CD4-positive, alpha-beta T cell (primary cell): ENCODE measurements around the gene KRI1. TPM values are rescaled to one million over a fixed set of nuclear protein-coding genes. Genes with fewer than 3 reads are reported as not detected.
"Not testable (repeated sequence)": the region's sequence is repeated elsewhere in the genome, so short reads cannot be mapped to it uniquely, and the experiment has no call there.

Experiments
- ATAC-seq: fragments of 200-7000 bp; cut with Tn5 transposase; one replicate; pipeline ENCODE4 v1.10.0; 2022; ENCODE audit warnings: mild to moderate bottlenecking; ENCODE audit not compliant: poor library complexity
- CTCF ChIA-PET: fragments of 350-600 bp; sonication (Branson Sonifier 250); formaldehyde crosslinking; loops from one replicate; lab custom pipeline; 2021; ENCODE audit warnings: antibody characterized with exemption, inconsistent platforms; lab: Charles Lee
- POLR2A ChIA-PET: fragments of 350-600 bp; sonication (Branson Sonifier 250); formaldehyde crosslinking; loops from one replicate; lab custom pipeline; 2021; ENCODE audit warnings: antibody characterized with exemption, inconsistent platforms; lab: Charles Lee
- DNase-seq, 14 experiments: peaks; one replicate each; pipeline ENCODE4 v3.0.0-alpha.2; 2013 to 2020; ENCODE audit warnings: mixed read lengths in 2 of 14
- H3K27ac ChIP-seq, 2 donors: one replicate each; pipeline versions ENCODE4 v1.5.1 to v1.7.0; 2013; ENCODE audit warnings: low read length in 2 of 2, low read depth in 1 of 2, mild to moderate bottlenecking in 1 of 2
- H3K27me3 ChIP-seq, 2 experiments: 1 replicate in 1 of 2; 2 replicates in 1 of 2; pipeline versions ENCODE4 v1.6.1 to v1.7.0; 2013; ENCODE audit warnings: low read length in 2 of 2, control low read depth in 1 of 2, mild to moderate bottlenecking in 1 of 2, moderate library complexity in 1 of 2; ENCODE audit not compliant: insufficient read depth in 2 of 2, control insufficient read depth in 1 of 2
- H3K36me3 ChIP-seq: one replicate; pipeline ENCODE4 v1.6.1; 2013; ENCODE audit warnings: low read length, control low read depth; ENCODE audit not compliant: insufficient read depth
- H3K4me1 ChIP-seq: one replicate; pipeline ENCODE4 v1.6.1; 2013; ENCODE audit warnings: low read length, control low read depth; ENCODE audit not compliant: insufficient read depth
- H3K4me3 ChIP-seq: one replicate; pipeline ENCODE4 v1.5.1; 2013; ENCODE audit warnings: mild to moderate bottlenecking, low read length, moderate library complexity
- H3K9me3 ChIP-seq, 2 experiments: 1 replicate in 1 of 2; 2 replicates in 1 of 2; pipeline versions ENCODE4 v1.6.1 to v1.7.0; 2013; ENCODE audit warnings: low read length in 2 of 2, mild to moderate bottlenecking in 2 of 2, control low read depth in 1 of 2, moderate library complexity in 1 of 2; ENCODE audit not compliant: control insufficient read depth in 1 of 2, insufficient read depth in 1 of 2
- H3K27ac Mint-ChIP-seq: one replicate; pipeline ENCODE4 v1.8.0; 2020; ENCODE audit warnings: mixed read lengths
- H3K27me3 Mint-ChIP-seq: one replicate; pipeline ENCODE4 v1.8.0; 2021; ENCODE audit warnings: mixed read lengths
- H3K36me3 Mint-ChIP-seq: one replicate; pipeline ENCODE4 v1.8.0; 2021; ENCODE audit warnings: low read depth, mixed read lengths
- H3K4me1 Mint-ChIP-seq: one replicate; pipeline ENCODE4 v1.8.0; 2021; ENCODE audit warnings: low read depth, mixed read lengths
- H3K4me3 Mint-ChIP-seq: one replicate; pipeline ENCODE4 v1.8.0; 2020; ENCODE audit warnings: mild to moderate bottlenecking, mixed read lengths
- H3K9me3 Mint-ChIP-seq: one replicate; pipeline ENCODE4 v1.8.0; 2020; ENCODE audit warnings: mixed read lengths
- intact Hi-C, 2 experiments: fragments of 100-400 bp; cut with DNase I in 1 of 2; cut with micrococcal nuclease in 1 of 2; formaldehyde crosslinking; loops; one replicate each; pipeline versions ENCODE4 v1.15.1 to v1.9.0; 2023 to 2025; cut with DNase I, micrococcal nuclease
- total RNA-seq, 174 experiments: library from RNA in 2 of 174; stranded (reverse) in 2 of 174; gene quantifications; one replicate each; pipeline ENCODE4 v1.2.3 and lab custom pipeline; 2021 to 2026
- TF ChIP-seq, protein P1 (sequence below): fragments of 200-600 bp; IDR thresholded peaks from one replicate; pipeline ENCODE4 v1.8.0; 2022; ENCODE audit warnings: antibody characterized with exemption, mild to moderate bottlenecking

Gene KRI1
- total RNA-seq, 2 experiments from 2014 or later: 36.8 to 39.6 TPM

DNA sequence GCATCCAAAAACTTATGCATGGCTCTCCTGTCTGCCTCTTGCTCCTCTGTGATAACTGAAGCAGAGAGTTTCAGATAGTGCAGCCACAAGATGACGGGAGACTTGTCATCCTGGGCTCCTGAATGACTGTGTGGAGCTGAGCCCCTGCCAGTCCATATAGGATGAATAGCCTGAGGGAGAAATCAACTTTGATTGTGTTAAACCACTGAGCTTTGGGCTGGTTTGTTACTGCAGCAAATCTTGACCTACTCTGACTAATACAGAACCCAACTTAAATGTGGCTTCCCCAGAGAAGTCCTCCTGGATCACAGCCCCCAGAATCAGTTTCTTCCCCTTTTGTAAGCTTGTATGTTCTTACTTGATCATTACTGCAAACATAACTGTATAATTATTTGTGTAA, 33.4 kb downstream of the KRI1 start:
- no peaks in the 10 kb centered on the region for H3K9me3 Mint-ChIP-seq
- no peaks in the 10 kb centered on the region for H3K36me3 Mint-ChIP-seq

DNA sequence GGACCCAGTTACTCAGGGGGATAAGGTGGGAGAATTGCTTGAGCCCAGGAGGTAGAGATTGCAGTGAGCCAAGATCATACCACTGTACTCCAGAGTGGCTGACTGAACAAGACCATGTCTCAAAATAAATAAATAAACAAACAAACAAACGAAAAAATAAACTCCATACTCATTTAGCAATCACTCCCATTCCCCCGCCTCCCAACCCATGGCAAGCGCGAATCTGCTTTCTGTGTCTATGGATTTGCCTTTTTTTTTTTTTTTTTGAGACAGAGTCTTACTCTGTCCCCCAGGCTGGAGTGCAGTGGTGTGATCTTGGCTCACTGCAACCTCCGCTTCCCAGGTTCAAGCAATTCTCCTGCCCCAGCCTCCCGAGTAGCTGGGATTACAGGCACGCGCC, 38.9 kb downstream of the KRI1 start:
- ATAC-seq, H3K27me3 ChIP-seq, H3K9me3 Mint-ChIP-seq, intact Hi-C loops, H3K27ac ChIP-seq, H3K4me1 ChIP-seq, H3K4me3 Mint-ChIP-seq, H3K4me1 Mint-ChIP-seq, H3K4me3 ChIP-seq, DNase-seq, CTCF ChIA-PET, POLR2A ChIA-PET, H3K27ac Mint-ChIP-seq, H3K36me3 ChIP-seq, H3K27me3 Mint-ChIP-seq, H3K9me3 ChIP-seq, H3K36me3 Mint-ChIP-seq: not testable (repeated sequence)

More for the DNA sequence above, 33.4 kb downstream of the KRI1 start:
- Mint-ChIP-seq H3K27me3 (peaks cover 12% of the 10 kb centered on the region), H3K4me1 (no peaks in the 10 kb centered on the region), H3K27ac (no peak overlapping the region), H3K4me3 (no peak overlapping the region)
- H3K4me3 ChIP-seq: no peak overlapping the region
- TF ChIP-seq, protein P1, sequence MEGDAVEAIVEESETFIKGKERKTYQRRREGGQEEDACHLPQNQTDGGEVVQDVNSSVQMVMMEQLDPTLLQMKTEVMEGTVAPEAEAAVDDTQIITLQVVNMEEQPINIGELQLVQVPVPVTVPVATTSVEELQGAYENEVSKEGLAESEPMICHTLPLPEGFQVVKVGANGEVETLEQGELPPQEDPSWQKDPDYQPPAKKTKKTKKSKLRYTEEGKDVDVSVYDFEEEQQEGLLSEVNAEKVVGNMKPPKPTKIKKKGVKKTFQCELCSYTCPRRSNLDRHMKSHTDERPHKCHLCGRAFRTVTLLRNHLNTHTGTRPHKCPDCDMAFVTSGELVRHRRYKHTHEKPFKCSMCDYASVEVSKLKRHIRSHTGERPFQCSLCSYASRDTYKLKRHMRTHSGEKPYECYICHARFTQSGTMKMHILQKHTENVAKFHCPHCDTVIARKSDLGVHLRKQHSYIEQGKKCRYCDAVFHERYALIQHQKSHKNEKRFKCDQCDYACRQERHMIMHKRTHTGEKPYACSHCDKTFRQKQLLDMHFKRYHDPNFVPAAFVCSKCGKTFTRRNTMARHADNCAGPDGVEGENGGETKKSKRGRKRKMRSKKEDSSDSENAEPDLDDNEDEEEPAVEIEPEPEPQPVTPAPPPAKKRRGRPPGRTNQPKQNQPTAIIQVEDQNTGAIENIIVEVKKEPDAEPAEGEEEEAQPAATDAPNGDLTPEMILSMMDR: no peak
- ATAC-seq (no peak), DNase-seq (no peak)
- no peaks in the 10 kb centered on the region for H3K9me3 ChIP-seq
- ChIA-PET POLR2A (no interaction called here), CTCF (no interaction called here)
- H3K27ac ChIP-seq: no peak overlapping the region
- no peaks in the 10 kb centered on the region for H3K36me3 ChIP-seq
- no peaks in the 10 kb centered on the region for H3K4me1 ChIP-seq
- intact Hi-C loops: no loop called here
- H3K27me3 ChIP-seq: peaks cover under 1 to 4% of the 10 kb centered on the region in 2 experiments

DNA sequence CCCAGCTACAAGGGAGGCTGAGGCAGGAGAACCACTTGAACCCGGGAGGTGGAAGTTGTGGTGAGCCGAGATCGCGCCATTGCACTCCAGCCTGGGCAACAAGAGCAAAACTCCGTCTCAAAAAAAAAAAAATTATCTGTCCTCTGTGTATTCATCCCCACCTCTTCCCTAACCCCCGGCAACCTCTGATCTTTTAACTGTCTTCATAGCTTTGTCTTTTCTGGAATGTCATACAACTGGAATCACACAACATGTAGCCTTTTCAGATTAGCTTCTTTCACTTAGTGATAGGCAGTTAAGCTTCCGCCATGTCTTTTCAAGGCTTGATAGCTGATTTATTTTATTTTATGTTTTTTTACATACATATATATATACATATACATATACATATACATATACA, 40.2 kb downstream of the KRI1 start:
- Mint-ChIP-seq H3K36me3 (no peaks in the 10 kb centered on the region), H3K27me3 (no peaks in the 10 kb centered on the region), H3K4me3 (no peak overlapping the region), H3K27ac (no peak overlapping the region), H3K4me1 (no peaks in the 10 kb centered on the region), H3K9me3 (no peaks in the 10 kb centered on the region)
- H3K4me3 ChIP-seq: no peak overlapping the region
- H3K27ac ChIP-seq: no peak overlapping the region
- no peaks in the 10 kb centered on the region for H3K36me3 ChIP-seq
- no peaks in the 10 kb centered on the region for H3K9me3 ChIP-seq
- ATAC-seq (no peak), DNase-seq (no peak)
- TF ChIP-seq, protein P1: no peak
- POLR2A ChIA-PET: no interaction called here
- intact Hi-C loops: no loop called here
- CTCF ChIA-PET: interaction anchor here (0.5 kb wide), 1 partner anchor 119 kb away, joined by 4 read pairs; no protein-coding TSS in a partner anchor
- peaks cover 2% of the 10 kb centered on the region for H3K4me1 ChIP-seq
- peaks cover 0 to 2% of the 10 kb centered on the region in 2 experiments for H3K27me3 ChIP-seq

DNA sequence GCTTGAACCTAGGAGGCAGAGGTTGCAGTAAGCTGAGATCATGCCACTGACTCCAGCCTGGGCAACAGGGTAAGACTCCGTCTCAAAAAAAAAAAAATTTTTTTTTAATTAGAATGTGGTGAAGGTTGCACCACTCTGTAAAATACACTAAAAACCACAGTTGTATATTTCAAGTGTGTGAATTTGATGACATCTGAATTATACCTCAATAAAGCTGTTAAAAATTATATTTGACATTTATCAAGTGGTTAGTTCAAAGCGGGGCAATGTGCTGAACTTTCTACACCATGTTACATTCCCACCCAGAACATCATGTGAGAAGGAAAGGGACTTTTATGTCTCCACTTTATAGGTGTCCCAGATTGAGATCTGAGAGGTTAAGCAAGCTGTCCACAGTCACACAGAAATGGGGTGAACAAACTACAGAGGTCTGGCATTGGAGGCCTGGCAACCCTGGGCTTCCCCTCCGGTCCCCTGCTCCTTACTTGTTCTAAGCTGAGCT, 42.6 kb downstream of the KRI1 start:
- peaks cover 20% of the 10 kb centered on the region for H3K27me3 Mint-ChIP-seq
- peaks cover 13% of the 10 kb centered on the region for H3K4me1 Mint-ChIP-seq
- ChIA-PET POLR2A (no interaction called here), CTCF (interaction anchor here (0.7 kb wide), 1 partner anchor 420 kb away, joined by 3 read pairs; no protein-coding TSS in a partner anchor)
- no peaks in the 10 kb centered on the region for H3K36me3 Mint-ChIP-seq
- H3K27ac ChIP-seq: no peak overlapping the region
- no peak overlapping the region for H3K27ac Mint-ChIP-seq
- peak in 3 of 14 experiments; percentile 52 to 71 (median 58) for DNase-seq
- no peak overlapping the region for H3K4me3 Mint-ChIP-seq
- intact Hi-C loops: no loop called here
- no peak for ATAC-seq
- H3K36me3 ChIP-seq: no peaks in the 10 kb centered on the region
- H3K4me1 ChIP-seq: peaks cover 21% of the 10 kb centered on the region
- no peaks in the 10 kb centered on the region for H3K9me3 Mint-ChIP-seq
- H3K27me3 ChIP-seq: peaks cover 11 to 16% of the 10 kb centered on the region in 2 experiments
- no peak overlapping the region for H3K4me3 ChIP-seq
- H3K9me3 ChIP-seq: peaks cover 0 to 9% of the 10 kb centered on the region in 2 experiments
- TF ChIP-seq, protein P1: no peak
